ENCODE results near the gene PITPNB. TPM values are rescaled to one million over a fixed set of nuclear protein-coding genes. Genes with fewer than 3 reads are reported as not detected.
A peak's percentile ranks its signal among the peaks of the same experiment; 100 is the strongest.

The PITPNB gene
- total RNA-seq, 1 donor: 30.8 TPM

DNA sequence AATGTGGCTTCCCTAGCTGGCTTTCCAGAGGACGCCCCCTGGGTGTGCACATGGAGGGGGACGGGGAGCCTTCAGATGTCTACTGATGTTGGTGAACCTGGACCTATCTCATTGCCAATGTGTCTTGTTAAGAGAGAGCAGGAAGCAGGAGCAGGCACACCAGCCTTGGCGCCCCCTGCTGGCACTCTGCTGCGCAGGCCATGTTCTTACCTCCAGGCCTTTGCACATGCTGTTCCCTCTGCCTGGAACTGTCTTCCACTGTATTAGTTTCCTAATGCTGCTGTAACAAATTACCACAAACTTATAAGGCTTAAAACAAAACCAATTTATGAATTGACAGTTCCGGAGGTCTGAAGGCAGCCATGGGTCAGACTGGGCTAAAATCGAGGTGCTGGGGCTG lies 93.9 kb downstream of the PITPNB start:
- Histone ChIP-seq H4K20me1 (ENCODE audit: insufficient read depth, low read length) (no peaks in the 10 kb centered on the region), H2AFZ (ENCODE audit: low read length) (no peak overlapping the region), H3K4me1 (ENCODE audit: insufficient read depth, low read length) (no peaks in the 10 kb centered on the region), H3K27ac (ENCODE audit: low read depth, low read length) (no peak overlapping the region), H3K79me2 (ENCODE audit: insufficient read depth, low read length) (no peaks in the 10 kb centered on the region), H3K27me3 (ENCODE audit: insufficient read depth, low read length) (no peaks in the 10 kb centered on the region), H3K4me3 (ENCODE audit: insufficient read depth, low read length) (no peak overlapping the region), H3K4me2 (ENCODE audit: insufficient read depth, low read length) (no peak overlapping the region), H3K9me3 (ENCODE audit: low read depth, low read length) (no peaks in the 10 kb centered on the region), H3K36me3 (ENCODE audit: insufficient read depth, low read length) (no peaks in the 10 kb centered on the region)
- DNase-seq (ENCODE audit: insufficient read length, low spot score, missing footprints): no peak
- peak; percentile 14 for TF ChIP-seq CTCF (IDR thresholded peaks at IDR 0.05; ENCODE audit: extremely low read depth, low read depth, low read length)

GRCh38 chr22:27823221-27823620 lies 95.8 kb downstream of the PITPNB start:
- H3K27ac ChIP-seq (ENCODE audit: low read depth, low read length): no peak overlapping the region
- DNase-seq (ENCODE audit: insufficient read length, low spot score, missing footprints): no peak
- H3K4me2 ChIP-seq (ENCODE audit: insufficient read depth, low read length): no peak overlapping the region
- no peaks in the 10 kb centered on the region for H3K36me3 ChIP-seq (ENCODE audit: insufficient read depth, low read length)
- no peak overlapping the region for H3K4me3 ChIP-seq (ENCODE audit: insufficient read depth, low read length)
- H4K20me1 ChIP-seq (ENCODE audit: insufficient read depth, low read length): no peaks in the 10 kb centered on the region
- H3K27me3 ChIP-seq (ENCODE audit: insufficient read depth, low read length): no peaks in the 10 kb centered on the region
- no peaks in the 10 kb centered on the region for H3K9me3 ChIP-seq (ENCODE audit: low read depth, low read length)
- TF ChIP-seq CTCF (IDR thresholded peaks at IDR 0.05; ENCODE audit: extremely low read depth, low read depth, low read length): no peak
- no peaks in the 10 kb centered on the region for H3K79me2 ChIP-seq (ENCODE audit: insufficient read depth, low read length)
- H3K4me1 ChIP-seq (ENCODE audit: insufficient read depth, low read length): no peaks in the 10 kb centered on the region
- no peak overlapping the region for H2AFZ ChIP-seq (ENCODE audit: low read length)

GRCh38 chr22:27820896-27821866 lies 97.9 kb downstream of the PITPNB start:
- Histone ChIP-seq H3K4me3 (ENCODE audit: insufficient read depth, low read length) (no peak overlapping the region), H2AFZ (ENCODE audit: low read length) (peak overlapping the region; percentile 79), H3K79me2 (ENCODE audit: insufficient read depth, low read length) (no peaks in the 10 kb centered on the region), H3K4me2 (ENCODE audit: insufficient read depth, low read length) (peak overlapping the region; percentile 2), H3K36me3 (ENCODE audit: insufficient read depth, low read length) (no peaks in the 10 kb centered on the region), H3K27ac (ENCODE audit: low read depth, low read length) (no peak overlapping the region), H3K27me3 (ENCODE audit: insufficient read depth, low read length) (peaks cover 8% of the 10 kb centered on the region), H3K4me1 (ENCODE audit: insufficient read depth, low read length) (no peaks in the 10 kb centered on the region), H3K9me3 (ENCODE audit: low read depth, low read length) (no peaks in the 10 kb centered on the region), H4K20me1 (ENCODE audit: insufficient read depth, low read length) (no peaks in the 10 kb centered on the region)
- no peak for TF ChIP-seq CTCF (IDR thresholded peaks at IDR 0.05; ENCODE audit: extremely low read depth, low read depth, low read length)
- DNase-seq (ENCODE audit: insufficient read length, low spot score, missing footprints): no peak

GRCh38 chr22:27816552-27816951 lies 102.5 kb downstream of the PITPNB start:
- TF ChIP-seq CTCF (IDR thresholded peaks at IDR 0.05; ENCODE audit: extremely low read depth, low read depth, low read length): no peak
- no peak overlapping the region for H3K4me3 ChIP-seq (ENCODE audit: insufficient read depth, low read length)
- no peaks in the 10 kb centered on the region for H3K4me1 ChIP-seq (ENCODE audit: insufficient read depth, low read length)
- no peak for DNase-seq (ENCODE audit: insufficient read length, low spot score, missing footprints)
- no peaks in the 10 kb centered on the region for H4K20me1 ChIP-seq (ENCODE audit: insufficient read depth, low read length)
- H3K36me3 ChIP-seq (ENCODE audit: insufficient read depth, low read length): no peaks in the 10 kb centered on the region
- peaks cover 12% of the 10 kb centered on the region for H3K27me3 ChIP-seq (ENCODE audit: insufficient read depth, low read length)
- no peak overlapping the region for H2AFZ ChIP-seq (ENCODE audit: low read length)
- H3K27ac ChIP-seq (ENCODE audit: low read depth, low read length): no peak overlapping the region
- no peak overlapping the region for H3K4me2 ChIP-seq (ENCODE audit: insufficient read depth, low read length)
- no peaks in the 10 kb centered on the region for H3K9me3 ChIP-seq (ENCODE audit: low read depth, low read length)
- H3K79me2 ChIP-seq (ENCODE audit: insufficient read depth, low read length): no peaks in the 10 kb centered on the region

All from osteoblast (primary cell).